Activated T-helper 17 cell treated with anti-CD3 and anti-CD28 coated beads, Interleukin-2, amount 50 U/mL, for 72 hours (primary cell): ENCODE results near the gene HPF1. TPM values are rescaled to one million over a fixed set of nuclear protein-coding genes. Genes with fewer than 3 reads are reported as not detected.
A peak's percentile ranks its signal among the peaks of the same experiment; 100 is the strongest.

Experiments used
- ATAC-seq: fragments of 150-1000 bp; cut with Tn5 transposase; replicated peaks from 2 replicates; pipeline ENCODE4 v1.10.0; 2021; ENCODE audit warnings: mild to moderate bottlenecking, moderate library complexity
- H3K27ac Mint-ChIP-seq: one replicate; pipeline ENCODE4 v1.8.0; 2022; ENCODE audit warnings: mixed read lengths
- H3K27me3 Mint-ChIP-seq: one replicate; pipeline ENCODE4 v1.8.0; 2022; ENCODE audit warnings: mixed read lengths
- H3K36me3 Mint-ChIP-seq: one replicate; pipeline ENCODE4 v1.8.0; 2022; ENCODE audit warnings: low read depth, mild to moderate bottlenecking, mixed read lengths
- H3K4me1 Mint-ChIP-seq: one replicate; pipeline ENCODE4 v1.8.0; 2022; ENCODE audit warnings: mixed read lengths
- H3K4me3 Mint-ChIP-seq: one replicate; pipeline ENCODE4 v1.8.0; 2022; ENCODE audit warnings: mild to moderate bottlenecking, mixed read lengths
- H3K9me3 Mint-ChIP-seq: one replicate; pipeline ENCODE4 v1.8.0; 2022; ENCODE audit warnings: mixed read lengths
- total RNA-seq, 2 donors: library from RNA; stranded (reverse); gene quantifications; one replicate each; pipeline ENCODE4 v1.2.3, GENCODE V29; 2022

HPF1 gene
- total RNA-seq, 2 donors from 2014 or later, result 19.0 to 27.0 TPM

DNA sequence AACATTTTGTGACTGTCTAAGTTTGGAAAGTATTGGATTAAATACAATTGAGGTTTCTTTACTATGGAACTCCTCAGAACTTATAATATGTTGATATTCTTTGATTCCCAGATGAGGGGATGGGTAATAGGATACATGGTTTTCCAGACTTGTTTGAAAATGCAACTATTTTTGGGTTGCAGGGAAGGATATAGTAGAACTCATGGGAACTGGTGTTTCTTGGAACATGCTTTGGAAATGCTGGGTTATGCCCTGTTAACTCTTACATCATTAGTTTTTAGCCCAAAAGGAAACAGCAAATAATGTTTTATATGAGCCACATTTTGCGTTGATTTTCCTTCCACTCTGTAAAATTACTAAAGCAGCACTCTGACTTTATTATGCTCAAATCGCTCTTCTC lies 41.9 kb downstream of the HPF1 start:
- Mint-ChIP-seq H3K9me3 (no peaks in the 10 kb centered on the region), H3K27ac (peak overlapping the region; percentile 36), H3K4me3 (no peak overlapping the region)

DNA sequence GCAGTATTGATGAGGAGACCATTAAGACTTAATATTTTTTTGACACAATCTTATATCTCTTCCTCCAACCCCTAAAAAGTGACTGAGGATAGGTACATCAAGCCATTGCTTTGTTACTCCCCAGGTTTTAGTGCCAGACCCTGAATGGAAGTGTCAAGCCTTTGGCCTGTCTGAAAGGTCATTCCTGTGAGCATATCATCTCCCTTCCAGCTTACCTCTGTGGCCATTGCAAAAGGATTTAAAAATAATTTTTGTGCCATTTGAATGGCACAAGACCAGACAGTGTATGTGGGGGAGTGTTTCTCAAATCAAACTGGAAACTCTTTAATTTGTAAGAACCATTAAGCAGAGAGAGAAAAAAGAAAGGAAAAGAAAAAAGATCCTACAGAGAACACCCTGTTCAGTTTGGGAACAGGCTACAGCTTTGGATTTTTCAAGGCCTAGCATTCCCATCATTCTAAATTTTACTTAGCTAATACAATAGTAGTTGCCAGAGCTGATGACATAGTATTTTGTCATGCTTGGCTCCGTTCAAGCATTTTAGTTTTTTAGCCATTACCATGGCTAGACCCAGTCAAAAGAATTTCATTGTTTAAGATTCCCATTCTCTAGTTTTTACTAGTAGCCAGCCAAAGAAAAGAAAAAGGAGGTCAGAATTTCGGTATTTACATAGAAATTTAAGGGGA lies 49.6 kb downstream of the HPF1 start:
- Mint-ChIP-seq H3K36me3 (peaks cover 59% of the 10 kb centered on the region), H3K9me3 (no peaks in the 10 kb centered on the region), H3K27ac (peak overlapping the region; percentile 85), H3K4me3 (no peak overlapping the region), H3K27me3 (no peaks in the 10 kb centered on the region), H3K4me1 (peaks cover 7% of the 10 kb centered on the region)
- no peak for ATAC-seq

More for the DNA sequence above, 41.9 kb downstream of the HPF1 start:
- H3K4me1 Mint-ChIP-seq, result peaks cover 4% of the 10 kb centered on the region
- H3K36me3 Mint-ChIP-seq, result peaks cover 82% of the 10 kb centered on the region
- H3K27me3 Mint-ChIP-seq, result no peaks in the 10 kb centered on the region
- no peak for ATAC-seq

DNA sequence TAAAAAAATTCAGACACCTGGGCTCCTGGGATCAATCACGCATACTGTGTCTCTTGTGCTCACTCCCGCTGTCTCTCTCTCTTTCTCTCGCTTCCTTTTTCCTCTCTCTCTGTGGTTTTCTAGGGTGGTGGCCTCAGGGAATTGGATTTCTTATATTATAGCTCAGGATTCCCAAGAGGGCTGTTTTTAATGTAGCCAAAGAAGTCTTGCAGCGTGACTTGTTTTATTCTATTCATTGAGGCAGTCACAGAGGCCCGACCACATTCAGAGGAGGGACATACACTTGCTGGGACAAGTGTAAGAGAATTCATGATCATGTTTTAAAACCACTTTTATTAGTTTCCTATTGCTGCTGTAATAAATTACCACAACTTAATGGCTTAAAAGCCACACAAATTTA lies 59.4 kb downstream of the HPF1 start:
- ATAC-seq, result no peak
- no peak overlapping the region for H3K27ac Mint-ChIP-seq

DNA sequence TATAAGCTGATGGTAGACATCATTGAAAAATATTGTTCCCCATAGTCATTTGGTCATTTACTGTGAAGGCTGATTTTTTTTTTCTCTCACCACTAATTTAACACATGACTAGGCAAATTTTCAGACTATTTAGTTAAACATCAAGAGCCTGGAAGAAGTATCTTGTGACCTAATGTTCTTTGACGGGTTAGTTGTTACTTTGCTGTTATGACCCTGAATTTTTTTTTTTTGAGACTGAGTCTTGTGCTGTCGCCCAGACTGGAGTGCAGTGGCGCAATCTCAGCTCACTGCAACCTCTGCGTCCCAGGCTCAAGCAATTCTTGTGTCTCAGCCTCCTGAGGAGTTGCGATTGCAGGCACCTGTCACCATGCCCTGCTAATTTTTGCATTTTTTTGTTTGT lies 67.0 kb downstream of the HPF1 start:
- Mint-ChIP-seq H3K27me3 (no peaks in the 10 kb centered on the region), H3K27ac (no peak overlapping the region), H3K9me3 (no peaks in the 10 kb centered on the region), H3K4me3 (no peak overlapping the region), H3K4me1 (no peaks in the 10 kb centered on the region), H3K36me3 (peaks cover 61% of the 10 kb centered on the region)
- ATAC-seq, result no peak

More for the DNA sequence above, 59.4 kb downstream of the HPF1 start:
- Mint-ChIP-seq H3K36me3 (peaks cover 52% of the 10 kb centered on the region), H3K4me3 (no peak overlapping the region), H3K4me1 (no peaks in the 10 kb centered on the region), H3K27me3 (no peaks in the 10 kb centered on the region), H3K9me3 (no peaks in the 10 kb centered on the region)

DNA sequence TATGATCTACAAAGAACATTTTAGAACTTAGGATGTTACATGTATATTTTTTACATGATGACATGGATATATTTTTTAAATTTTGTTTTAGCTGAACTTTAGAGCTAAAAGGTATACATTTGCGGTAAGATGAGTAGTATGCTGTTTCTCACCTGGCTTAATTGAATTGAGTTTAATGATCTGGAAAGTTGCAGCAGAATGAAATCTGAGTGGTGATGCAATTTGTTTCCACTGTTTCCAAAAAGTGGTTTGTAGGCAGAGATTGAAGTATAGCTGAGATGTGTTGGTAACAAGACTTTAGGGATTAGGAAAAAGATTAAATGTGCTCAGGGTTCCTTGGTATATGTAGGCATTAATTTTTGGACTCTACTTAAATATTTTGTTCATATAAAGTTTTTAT lies 68.1 kb downstream of the HPF1 start:
- Mint-ChIP-seq H3K36me3 (peaks cover 68% of the 10 kb centered on the region), H3K27ac (no peak overlapping the region), H3K27me3 (no peaks in the 10 kb centered on the region), H3K4me3 (no peak overlapping the region), H3K9me3 (no peaks in the 10 kb centered on the region), H3K4me1 (no peaks in the 10 kb centered on the region)
- no peak for ATAC-seq

DNA sequence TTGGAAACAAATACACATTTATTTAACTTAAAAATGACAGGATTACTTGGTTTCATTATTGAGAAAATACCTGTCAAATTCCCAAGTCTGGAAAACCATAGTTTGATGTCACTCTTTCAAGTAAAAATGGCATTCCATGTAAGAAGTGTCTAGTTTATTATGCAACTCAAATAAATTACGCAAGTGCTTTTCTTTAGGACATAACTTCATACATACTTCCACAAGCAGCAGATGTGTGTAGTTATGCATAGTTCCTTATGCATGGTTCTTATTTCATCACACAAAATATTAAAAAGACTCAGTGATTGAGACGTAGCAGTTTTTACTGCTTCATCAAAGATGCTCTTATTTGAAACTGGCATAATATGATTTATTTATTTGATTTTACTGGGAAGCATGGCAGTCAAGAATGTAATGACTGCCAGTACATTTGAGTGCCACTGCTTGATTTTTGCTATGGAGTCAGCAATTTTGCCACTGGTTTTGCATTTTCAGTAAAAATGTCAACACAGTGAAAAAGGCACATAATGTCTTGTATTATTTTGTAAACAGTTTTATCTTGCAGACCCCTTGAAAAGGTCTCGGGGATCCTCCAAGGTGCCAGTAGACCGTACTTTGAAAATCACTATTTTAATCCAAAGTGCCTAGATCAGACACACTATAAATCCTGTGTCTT lies 75.2 kb downstream of the HPF1 start:
- Mint-ChIP-seq H3K4me1 (no peaks in the 10 kb centered on the region), H3K27me3 (no peaks in the 10 kb centered on the region), H3K9me3 (no peaks in the 10 kb centered on the region), H3K4me3 (no peak overlapping the region), H3K27ac (no peak overlapping the region), H3K36me3 (peaks cover 59% of the 10 kb centered on the region)
- ATAC-seq, result no peak

Other genes with a start within 250 kb of the HPF1 start
- 10 to 100 TPM; 10.4 to 13.8 TPM for gene NEK1, start 145.4 kb downstream of the HPF1 start, total RNA-seq
- gene CLCN3, start 137.4 kb downstream of the HPF1 start, total RNA-seq, result 10 to 100 TPM; 22.2 to 25.2 TPM